ENCODE results near the gene SGSM2. TPM values are rescaled to one million over a fixed set of nuclear protein-coding genes. Genes with fewer than 3 reads are reported as not detected.

The SGSM2 gene
- total and polyA plus RNA-seq, 2 of the 13 experiments (the other 11 are each of a cell fraction or from before 2014, with no cell fraction given): 30.4 to 51.3 TPM

- TF ChIP-seq, protein P1, sequence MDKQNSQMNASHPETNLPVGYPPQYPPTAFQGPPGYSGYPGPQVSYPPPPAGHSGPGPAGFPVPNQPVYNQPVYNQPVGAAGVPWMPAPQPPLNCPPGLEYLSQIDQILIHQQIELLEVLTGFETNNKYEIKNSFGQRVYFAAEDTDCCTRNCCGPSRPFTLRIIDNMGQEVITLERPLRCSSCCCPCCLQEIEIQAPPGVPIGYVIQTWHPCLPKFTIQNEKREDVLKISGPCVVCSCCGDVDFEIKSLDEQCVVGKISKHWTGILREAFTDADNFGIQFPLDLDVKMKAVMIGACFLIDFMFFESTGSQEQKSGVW (CRISPR knock-in tag; IDR thresholded peaks at IDR 0.05; ENCODE audit: borderline replicate concordance): no peak
- TF ChIP-seq SPEN (CRISPR knock-in tag; IDR thresholded peaks at IDR 0.05; ENCODE audit: low read depth): peak; percentile 76; the same call in 1 of the 2 replicates
- no peak; the same call in 1 of the 2 replicates for TF ChIP-seq PHF21A (CRISPR knock-in tag; IDR thresholded peaks at IDR 0.05)
- no peak for TF ChIP-seq ZNF773 (CRISPR knock-in tag; IDR thresholded peaks at IDR 0.05; ENCODE audit: borderline replicate concordance)
- TF ChIP-seq HOXA3 (CRISPR knock-in tag; IDR thresholded peaks at IDR 0.05): peak; percentile 94
- TF ChIP-seq GRHL1 (CRISPR knock-in tag; conservative IDR thresholded peaks at IDR 0.05): no peak
- TF ChIP-seq, protein P2, sequence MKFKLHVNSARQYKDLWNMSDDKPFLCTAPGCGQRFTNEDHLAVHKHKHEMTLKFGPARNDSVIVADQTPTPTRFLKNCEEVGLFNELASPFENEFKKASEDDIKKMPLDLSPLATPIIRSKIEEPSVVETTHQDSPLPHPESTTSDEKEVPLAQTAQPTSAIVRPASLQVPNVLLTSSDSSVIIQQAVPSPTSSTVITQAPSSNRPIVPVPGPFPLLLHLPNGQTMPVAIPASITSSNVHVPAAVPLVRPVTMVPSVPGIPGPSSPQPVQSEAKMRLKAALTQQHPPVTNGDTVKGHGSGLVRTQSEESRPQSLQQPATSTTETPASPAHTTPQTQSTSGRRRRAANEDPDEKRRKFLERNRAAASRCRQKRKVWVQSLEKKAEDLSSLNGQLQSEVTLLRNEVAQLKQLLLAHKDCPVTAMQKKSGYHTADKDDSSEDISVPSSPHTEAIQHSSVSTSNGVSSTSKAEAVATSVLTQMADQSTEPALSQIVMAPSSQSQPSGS (CRISPR knock-in tag; IDR thresholded peaks at IDR 0.05): peak; percentile 67; the same call in 1 of the 2 replicates
- peak; percentile 38; the same call in 1 of the 2 replicates for TF ChIP-seq FOXJ3 (CRISPR knock-in tag; IDR thresholded peaks at IDR 0.05; ENCODE audit: borderline replicate concordance)
- no peak for TF ChIP-seq ZNF160 (CRISPR knock-in tag; IDR thresholded peaks at IDR 0.05)
- TF ChIP-seq CHD2 (IDR thresholded peaks at IDR 0.05; ENCODE audit: low read depth, low read length): peak; percentile 59
- TF ChIP-seq, protein P3, sequence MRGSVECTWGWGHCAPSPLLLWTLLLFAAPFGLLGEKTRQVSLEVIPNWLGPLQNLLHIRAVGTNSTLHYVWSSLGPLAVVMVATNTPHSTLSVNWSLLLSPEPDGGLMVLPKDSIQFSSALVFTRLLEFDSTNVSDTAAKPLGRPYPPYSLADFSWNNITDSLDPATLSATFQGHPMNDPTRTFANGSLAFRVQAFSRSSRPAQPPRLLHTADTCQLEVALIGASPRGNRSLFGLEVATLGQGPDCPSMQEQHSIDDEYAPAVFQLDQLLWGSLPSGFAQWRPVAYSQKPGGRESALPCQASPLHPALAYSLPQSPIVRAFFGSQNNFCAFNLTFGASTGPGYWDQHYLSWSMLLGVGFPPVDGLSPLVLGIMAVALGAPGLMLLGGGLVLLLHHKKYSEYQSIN (CRISPR knock-in tag; IDR thresholded peaks at IDR 0.05; ENCODE audit: borderline replicate concordance): no peak
- TF ChIP-seq ZFP62 (CRISPR knock-in tag; IDR thresholded peaks at IDR 0.05): no peak
- TF ChIP-seq TMF1 (CRISPR knock-in tag; IDR thresholded peaks at IDR 0.05; ENCODE audit: low read depth): peak; percentile 51; the same call in 1 of the 2 replicates
- TF ChIP-seq EED (CRISPR knock-in tag; IDR thresholded peaks at IDR 0.05): no peak; the same call in 1 of the 2 replicates
- TF ChIP-seq TRIM24 (CRISPR knock-in tag; IDR thresholded peaks at IDR 0.05): no peak; the same call in 1 of the 2 replicates
- no peak for TF ChIP-seq TBP (CRISPR knock-in tag; IDR thresholded peaks at IDR 0.05)
- no peak for TF ChIP-seq RBAK (CRISPR knock-in tag; IDR thresholded peaks at IDR 0.05)
- 0 out of 2 replicates have a peak, but pooled peaks have one; percentile 46 for TF ChIP-seq KAT7 (CRISPR knock-in tag; IDR thresholded peaks at IDR 0.05; ENCODE audit: borderline replicate concordance)
- TF ChIP-seq, protein P4, sequence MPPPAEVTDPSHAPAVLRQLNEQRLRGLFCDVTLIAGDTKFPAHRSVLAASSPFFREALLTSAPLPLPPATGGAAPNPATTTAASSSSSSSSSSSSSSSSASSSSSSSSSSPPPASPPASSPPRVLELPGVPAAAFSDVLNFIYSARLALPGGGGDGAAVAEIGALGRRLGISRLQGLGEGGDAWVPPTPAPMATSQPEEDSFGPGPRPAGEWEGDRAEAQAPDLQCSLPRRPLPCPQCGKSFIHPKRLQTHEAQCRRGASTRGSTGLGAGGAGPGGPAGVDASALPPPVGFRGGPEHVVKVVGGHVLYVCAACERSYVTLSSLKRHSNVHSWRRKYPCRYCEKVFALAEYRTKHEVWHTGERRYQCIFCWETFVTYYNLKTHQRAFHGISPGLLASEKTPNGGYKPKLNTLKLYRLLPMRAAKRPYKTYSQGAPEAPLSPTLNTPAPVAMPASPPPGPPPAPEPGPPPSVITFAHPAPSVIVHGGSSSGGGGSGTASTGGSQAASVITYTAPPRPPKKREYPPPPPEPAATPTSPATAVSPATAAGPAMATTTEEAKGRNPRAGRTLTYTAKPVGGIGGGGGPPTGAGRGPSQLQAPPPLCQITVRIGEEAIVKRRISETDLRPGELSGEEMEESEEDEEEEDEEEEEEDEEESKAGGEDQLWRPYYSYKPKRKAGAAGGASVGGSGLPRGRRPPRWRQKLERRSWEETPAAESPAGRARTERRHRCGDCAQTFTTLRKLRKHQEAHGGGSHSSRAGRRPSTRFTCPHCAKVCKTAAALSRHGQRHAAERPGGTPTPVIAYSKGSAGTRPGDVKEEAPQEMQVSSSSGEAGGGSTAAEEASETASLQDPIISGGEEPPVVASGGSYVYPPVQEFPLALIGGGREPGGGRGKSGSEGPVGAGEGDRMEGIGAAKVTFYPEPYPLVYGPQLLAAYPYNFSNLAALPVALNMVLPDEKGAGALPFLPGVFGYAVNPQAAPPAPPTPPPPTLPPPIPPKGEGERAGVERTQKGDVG (CRISPR knock-in tag; IDR thresholded peaks at IDR 0.05; ENCODE audit: borderline replicate concordance): 0 out of 2 replicates have a peak, but pooled peaks have one; percentile 38
- no peak for TF ChIP-seq ZNF354B (CRISPR knock-in tag; IDR thresholded peaks at IDR 0.05)
- no peak for TF ChIP-seq FLYWCH1 (CRISPR knock-in tag; IDR thresholded peaks at IDR 0.05)
Measured at GRCh38 chr17:2399572-2400473, 62.5 kb downstream of the SGSM2 start (continued).

All from HepG2 (cell line).